Fibroblast of skin of left quadriceps (primary cell): Measurements from ENCODE around the gene OST4.

Source experiments
- DNase-seq, 2 experiments: peaks; one replicate each; pipeline ENCODE4 v3.0.0-alpha.2; 2013; ENCODE audit warnings: low read depth in 2 of 2

The OST4 gene

GRCh38 chr2:27053776-27054175 is 17.7 kb downstream of the OST4 start:
- no peak for DNase-seq

GRCh38 chr2:27053321-27053720 is 18.1 kb downstream of the OST4 start:
- DNase-seq, result no peak

DNA sequence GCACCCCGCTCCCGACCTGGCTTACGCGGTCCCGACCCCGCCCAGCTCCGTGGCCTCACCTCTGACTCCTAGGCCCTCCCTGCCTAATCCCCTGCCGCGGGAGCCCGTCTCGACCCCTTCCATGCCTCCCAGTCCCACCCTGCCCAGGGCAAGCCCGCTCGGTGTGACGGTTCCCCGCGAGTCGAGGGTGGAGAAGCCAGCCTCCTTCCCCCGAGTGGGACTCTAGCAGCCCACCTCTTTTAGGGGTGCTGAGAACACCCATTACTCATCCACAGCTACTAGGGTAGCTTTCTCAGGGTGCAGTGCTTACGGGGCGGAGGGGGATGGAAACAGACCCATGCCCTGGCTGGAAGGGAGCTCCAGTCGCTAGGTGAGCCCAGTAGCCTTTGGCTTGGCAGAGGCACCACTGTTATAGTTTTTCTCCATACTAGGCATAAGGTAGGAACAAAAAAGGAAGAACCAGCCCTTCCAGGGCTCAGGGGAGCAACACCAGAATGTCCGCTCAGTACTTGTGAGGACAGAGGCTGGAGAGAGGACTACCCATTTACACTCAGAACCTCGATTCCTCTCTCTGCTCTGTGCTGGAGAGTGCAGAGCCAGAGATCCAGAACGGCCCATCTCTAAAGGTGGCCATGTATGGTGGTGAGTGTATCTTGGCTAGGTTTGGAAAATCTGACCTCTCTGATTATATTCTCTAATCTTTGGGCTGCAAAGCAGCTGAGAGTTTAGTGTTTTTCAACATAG is 19.4 kb downstream of the OST4 start:
- no peak for DNase-seq

DNA sequence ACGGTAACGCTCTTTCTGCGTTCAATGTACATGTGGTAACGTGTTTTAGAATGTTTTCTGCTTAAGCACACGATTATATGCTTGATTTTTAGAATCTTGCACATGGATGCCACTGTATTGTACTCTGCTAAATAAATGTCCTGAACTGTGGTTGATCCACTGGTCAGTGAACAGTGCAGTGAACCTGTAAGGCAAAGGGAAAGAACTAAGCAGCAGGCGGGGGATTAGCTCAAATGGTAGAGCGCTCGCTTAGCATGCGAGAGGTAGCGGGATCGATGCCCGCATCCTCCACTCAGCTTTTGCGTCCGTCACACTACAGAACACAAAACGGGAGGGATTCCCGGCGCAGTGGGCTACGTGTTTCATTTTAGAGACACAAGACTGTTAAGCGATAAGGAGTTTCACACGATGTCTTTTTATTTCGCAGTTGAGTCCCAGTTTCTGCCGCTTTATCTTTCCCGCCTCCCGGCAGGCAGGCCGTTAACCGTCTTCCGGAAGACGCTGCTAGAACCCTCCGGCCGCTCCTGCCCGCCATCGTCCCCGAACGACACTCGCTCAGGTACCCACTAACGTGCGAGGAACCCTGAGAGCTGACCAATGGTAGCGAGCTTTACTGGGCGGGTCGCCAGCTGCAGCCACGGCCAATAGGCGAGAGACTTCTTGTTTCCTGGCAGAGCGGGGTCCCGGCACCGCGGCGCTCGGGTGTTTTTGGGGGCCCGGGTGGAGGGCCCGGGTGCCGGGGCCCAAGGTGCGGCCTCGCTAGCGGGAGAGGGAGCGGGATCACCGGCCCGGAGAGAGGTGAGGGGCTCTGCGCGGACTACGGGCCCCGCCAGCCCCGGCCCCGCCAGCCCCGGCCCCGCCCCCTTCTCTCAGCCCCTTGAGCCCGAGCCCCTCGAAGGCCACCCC is 20.2 kb downstream of the OST4 start, which contains the start of gene AGBL5:
TSS of gene AGBL5 (plus strand) at position 673 of the 906 bp plus-strand sequence. CDS start 1,291 bp downstream, outside the sequence.
- peak; percentile 85 to 86 for DNase-seq

- DNase-seq, result peak; percentile 92 to 93
Measured at GRCh38 chr2:27050281-27050995, 21.0 kb downstream of the OST4 start.

DNA sequence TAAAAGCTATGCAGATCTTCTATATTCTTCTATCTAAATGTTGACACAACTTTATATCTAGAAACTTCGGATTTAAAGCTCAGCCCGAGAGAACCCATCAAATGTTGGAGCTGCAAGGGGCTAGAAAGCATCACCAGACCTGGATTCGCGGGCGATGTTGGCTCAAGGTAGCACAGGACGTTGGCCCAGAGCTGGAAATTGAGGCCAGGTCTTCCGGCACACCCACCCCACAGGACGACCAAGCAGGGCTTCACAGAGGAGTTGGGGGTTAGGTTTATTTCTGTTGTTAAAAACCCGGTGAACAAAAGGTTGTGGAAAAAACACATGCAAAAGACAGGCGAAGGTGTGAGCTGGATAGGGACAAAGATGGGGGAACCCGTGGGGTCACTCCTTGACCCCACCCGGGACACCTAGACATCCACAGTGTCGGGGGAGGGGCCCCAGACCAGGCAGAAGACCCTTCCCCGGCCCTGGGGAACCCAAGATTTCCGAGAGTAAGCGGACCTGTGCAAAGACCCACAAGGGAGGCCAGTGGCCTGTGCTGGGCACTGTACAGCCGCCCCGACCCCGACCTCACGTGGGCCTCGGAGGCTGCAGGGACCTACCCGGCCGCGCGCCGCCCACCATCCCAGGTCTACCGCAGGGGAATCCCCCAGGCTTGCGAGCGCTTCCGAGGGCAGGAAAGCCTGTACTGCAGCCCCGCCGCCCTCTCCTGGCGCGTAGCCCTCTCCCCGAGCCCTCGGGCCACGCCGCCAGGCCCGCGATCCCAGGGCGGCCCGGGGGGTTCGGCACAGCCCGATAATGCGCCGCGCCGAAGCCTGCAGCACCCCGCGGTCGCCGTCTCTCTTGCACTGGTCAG is 21.8 kb downstream of the OST4 start:
- DNase-seq, result no peak

DNA sequence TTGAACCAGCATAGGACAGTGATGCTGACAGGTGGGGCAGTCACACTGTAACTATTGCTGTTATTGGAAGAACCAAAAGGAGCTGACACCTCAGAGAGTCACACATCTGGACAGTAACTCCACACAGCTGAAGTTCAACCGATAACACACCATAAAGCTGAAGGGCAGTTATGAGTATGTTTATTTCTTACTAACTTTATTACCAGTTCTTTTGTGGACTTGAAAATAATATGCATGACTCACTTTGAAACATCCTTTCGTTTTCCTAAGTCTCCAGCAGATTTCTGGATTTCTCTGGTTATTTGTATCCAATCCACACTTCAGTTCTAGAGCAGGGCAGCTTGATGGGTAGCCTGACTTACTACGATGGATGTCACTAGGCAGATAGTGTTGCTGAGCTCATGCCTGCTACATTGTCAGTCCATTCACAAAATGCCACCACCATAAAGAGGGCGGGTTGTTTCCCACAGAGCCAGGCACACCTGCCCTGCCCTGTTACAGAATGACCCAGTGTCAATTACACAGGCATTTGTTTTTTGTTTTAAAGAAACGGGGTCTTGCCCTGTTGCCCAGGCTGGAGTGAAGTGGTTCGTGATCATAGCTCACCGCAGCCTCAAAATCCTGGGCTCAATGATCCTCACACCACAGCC is 28.3 kb downstream of the OST4 start:
- no peak for DNase-seq

DNA sequence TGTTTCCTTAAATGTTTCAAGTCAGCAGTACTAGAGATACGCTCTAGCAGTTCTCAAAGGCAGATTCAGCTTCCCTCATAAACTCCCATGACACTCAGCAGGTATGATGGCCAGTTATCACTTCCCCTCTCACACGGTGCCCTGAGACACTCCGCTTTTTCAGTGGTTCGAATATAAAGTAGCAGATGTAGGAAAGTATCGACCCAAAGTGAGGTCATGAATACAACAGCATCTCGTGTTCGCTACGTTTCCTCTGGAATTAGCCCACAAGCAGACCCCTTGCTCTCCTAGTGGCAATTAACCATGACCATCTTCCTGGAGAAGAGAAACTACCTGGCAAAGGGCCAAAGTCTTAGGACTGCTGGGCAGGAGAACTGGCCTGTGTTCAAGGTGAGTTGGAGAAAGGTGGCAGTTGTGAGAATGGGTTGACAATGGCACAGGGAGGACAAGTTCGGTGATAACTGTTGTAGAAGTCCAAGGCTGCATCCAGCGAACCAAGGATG is 29.2 kb downstream of the OST4 start:
- DNase-seq, result no peak

DNA sequence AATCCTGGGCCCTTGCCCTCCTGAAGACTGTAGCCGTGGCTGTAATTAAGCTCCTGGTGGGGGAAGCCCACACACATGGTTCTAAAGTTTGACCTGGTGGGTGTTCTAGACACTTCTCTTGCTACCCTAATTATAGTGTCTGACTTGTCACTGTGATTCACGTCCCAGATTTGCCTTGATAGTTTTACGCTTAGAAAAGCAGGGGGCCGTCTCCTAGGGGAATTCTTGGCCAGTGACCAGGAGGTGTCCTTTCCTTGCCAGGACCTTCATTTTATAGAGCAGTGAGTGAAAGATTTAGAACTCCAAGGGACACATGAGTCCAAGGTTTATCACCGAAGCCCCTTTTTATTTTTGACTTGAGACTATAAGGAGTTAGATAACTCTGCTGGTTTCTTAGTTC is 29.7 kb downstream of the OST4 start:
- no peak for DNase-seq

DNA sequence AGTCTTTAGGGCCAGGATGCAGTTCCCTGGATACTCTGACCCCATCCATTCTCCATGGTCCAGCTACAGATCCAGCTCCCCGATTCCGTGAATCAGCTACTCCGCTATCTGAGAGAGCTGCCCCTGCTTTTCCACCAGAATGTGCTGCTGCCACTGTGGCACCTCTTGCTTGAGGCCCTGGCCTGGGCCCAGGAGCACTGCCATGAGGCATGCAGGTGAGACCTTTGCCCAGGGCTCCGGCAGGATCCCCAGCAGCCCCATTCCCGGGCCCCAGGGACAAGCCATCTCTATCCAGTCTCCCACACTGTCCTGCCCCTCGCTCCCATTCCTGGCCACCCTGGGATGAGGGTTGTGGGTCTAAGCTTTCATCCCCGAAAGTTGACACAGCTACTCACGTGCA is 31.2 kb downstream of the OST4 start:
- no peak for DNase-seq

GRCh38 chr2:27039871-27040270 is 31.6 kb downstream of the OST4 start:
- no peak for DNase-seq

GRCh38 chr2:27039426-27039825 is 32.0 kb downstream of the OST4 start:
- no peak for DNase-seq

DNA sequence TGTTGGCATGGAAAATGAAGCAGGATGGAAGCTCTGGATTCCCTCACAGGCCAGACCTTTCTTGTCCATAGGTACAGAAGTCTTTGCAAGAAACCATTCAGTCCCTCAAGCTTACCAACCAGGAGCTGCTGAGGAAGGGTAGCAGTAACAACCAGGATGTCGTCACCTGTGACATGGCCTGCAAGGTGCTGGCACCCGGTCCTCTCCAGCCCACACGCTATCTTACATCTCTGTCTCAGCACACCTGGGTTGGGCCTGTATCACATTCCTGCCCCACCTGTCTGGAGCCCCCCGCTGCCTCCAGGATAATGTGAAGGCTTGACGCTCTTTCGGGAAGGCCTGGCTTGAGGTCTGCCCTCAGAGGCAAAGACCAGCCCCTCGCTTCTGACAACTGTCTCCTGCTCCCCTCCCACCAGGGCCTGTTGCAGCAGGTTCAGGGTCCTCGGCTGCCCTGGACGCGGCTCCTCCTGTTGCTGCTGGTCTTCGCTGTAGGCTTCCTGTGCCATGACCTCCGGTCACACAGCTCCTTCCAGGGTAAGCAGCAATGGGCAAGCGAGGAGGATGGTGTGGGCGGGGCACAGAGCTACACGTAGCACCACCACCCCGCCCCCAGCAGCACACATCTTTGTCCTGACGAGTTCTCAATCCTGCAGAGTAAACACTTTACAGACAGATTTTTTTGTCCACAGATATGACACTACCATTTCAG is 32.7 kb downstream of the OST4 start:
- DNase-seq, result no peak

- no peak for DNase-seq
Measured at GRCh38 chr2:27038012-27038411, 33.4 kb downstream of the OST4 start.

GRCh38 chr2:27033253-27033852 is 38.1 kb downstream of the OST4 start:
- DNase-seq, result no peak

- peak; percentile 72 for DNase-seq
Measured at GRCh38 chr2:27032495-27033252, 38.8 kb downstream of the OST4 start, which contains the start of gene TMEM214. TSS of gene TMEM214 (plus strand) at chr2:27032965. CDS start at chr2:27033016, 51 bp downstream.

GRCh38 chr2:27029051-27029450 is 42.4 kb downstream of the OST4 start:
- no peak for DNase-seq

DNA sequence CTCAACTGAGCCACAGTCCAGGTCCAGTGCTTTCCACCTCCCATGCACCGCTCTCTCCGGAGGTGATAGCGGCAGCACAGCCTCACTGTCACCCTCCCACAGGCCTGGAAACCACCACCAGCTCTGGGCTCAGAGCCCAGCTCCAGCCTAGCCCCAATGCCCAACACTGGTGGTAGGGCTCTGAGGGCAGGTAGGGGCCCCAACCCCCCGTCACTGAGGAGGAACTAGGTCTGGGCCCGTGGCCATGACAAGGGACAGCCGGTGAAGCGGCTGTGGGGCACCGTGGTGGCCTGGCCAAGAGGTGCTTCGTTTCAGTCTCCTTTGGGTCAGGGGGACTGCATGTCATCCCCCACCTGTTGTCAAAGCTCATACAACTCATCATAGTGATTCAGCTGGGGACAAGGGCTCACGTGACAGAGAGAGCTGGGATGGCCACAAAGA is 44.2 kb downstream of the OST4 start:
- DNase-seq, result no peak
